NB4 (cell line): ENCODE results near the gene DLG2.

ENCODE experiments used
- CTCF ChIP-seq: IDR thresholded peaks from one replicate; pipeline ENCODE4 v1.5.1; 2012; ENCODE audit warnings: low read depth, low read length
- MYC ChIP-seq: IDR thresholded peaks from 2 replicates; pipeline ENCODE4 v1.6.1; 2011; ENCODE audit warnings: low read depth, low read length
- POLR2A ChIP-seq: IDR thresholded peaks from 2 replicates; pipeline ENCODE4 v1.6.1; 2011; ENCODE audit warnings: mild to moderate bottlenecking; ENCODE audit not compliant: insufficient read length; ENCODE audit errors: extremely low read depth
- TF ChIP-seq, protein P1 (sequence below): IDR thresholded peaks from 2 replicates; pipeline ENCODE4 v1.6.1; 2011; ENCODE audit warnings: low read depth, low read length

- TF ChIP-seq CTCF (no peak), POLR2A (no peak), MYC (no peak)
- TF ChIP-seq, protein P1, sequence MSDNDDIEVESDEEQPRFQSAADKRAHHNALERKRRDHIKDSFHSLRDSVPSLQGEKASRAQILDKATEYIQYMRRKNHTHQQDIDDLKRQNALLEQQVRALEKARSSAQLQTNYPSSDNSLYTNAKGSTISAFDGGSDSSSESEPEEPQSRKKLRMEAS = no peak
Measured at GRCh38 chr11:84297570-84297969, 1329.6 kb downstream of the DLG2 start.
